ENCODE measurements around the gene PGAM5. TPM values are rescaled to one million over a fixed set of nuclear protein-coding genes. Genes with fewer than 3 reads are reported as not detected.

Gene PGAM5
- total RNA-seq, 1 experiment from 2014 or later: 112 TPM

DNA sequence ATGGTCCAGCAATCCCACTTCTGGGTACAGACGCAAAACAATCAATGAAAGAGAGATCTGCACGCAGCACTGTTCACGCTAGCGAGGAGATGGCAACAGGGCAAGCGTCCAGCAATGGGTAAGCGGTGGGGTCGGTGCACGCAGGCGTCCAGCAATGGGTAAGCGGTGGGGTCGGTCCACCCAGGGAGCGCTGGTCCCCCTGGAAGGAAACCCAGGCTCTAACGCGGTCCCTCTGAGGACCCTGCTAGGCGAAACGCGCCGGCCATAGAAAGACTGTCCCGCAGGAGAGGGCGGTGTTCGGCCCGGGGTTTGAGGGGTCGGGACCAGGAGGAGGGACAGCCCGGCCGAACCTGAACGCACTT, 618 bp upstream of the PGAM5 start:
- Histone ChIP-seq H3T11ph (ENCODE audit: low read length) (no peak overlapping the region), H3K18ac (ENCODE audit: insufficient read length, low read depth, low read length) (no peak overlapping the region), H3K79me1 (ENCODE audit: insufficient read depth, low read depth, low read length, poor library complexity, severe bottlenecking) (peaks cover 6% of the 10 kb centered on the region), H3K27ac (ENCODE audit: insufficient read length, low read depth, low read length) (no peak overlapping the region), H2BK20ac (ENCODE audit: low read depth, low read length, poor library complexity, severe bottlenecking) (no peak overlapping the region), H3K4me1 (ENCODE audit: insufficient read depth, low read length) (no peaks in the 10 kb centered on the region), H2BK12ac (ENCODE audit: insufficient read length, low read depth, low read length) (no peak overlapping the region), H3K23ac (ENCODE audit: insufficient read length, low read depth, low read length) (no peak overlapping the region), H3K27me3 (ENCODE audit: insufficient read depth, low read length) (peaks cover 3% of the 10 kb centered on the region; the same call in 1 of the 2 replicates), H4K5ac (ENCODE audit: insufficient read length, low read depth, low read length) (no peak overlapping the region), H2AK5ac (ENCODE audit: insufficient read length, low read length) (no peak overlapping the region), H3K79me2 (ENCODE audit: insufficient read depth, low read length) (peaks cover 15% of the 10 kb centered on the region; the same call in 1 of the 2 replicates), H2AFZ (ENCODE audit: low read length) (no peak overlapping the region), H4K8ac (replicated peaks; ENCODE audit: insufficient read length, low read depth, low read length) (no peak overlapping the region), H3K4me2 (ENCODE audit: insufficient read depth, insufficient read length, low read length) (peak overlapping the region; percentile 49), H2BK5ac (ENCODE audit: insufficient read length, low read length) (no peak overlapping the region), H3K56ac (ENCODE audit: insufficient read length, low read depth, low read length) (no peak overlapping the region), H3K9ac (ENCODE audit: extremely low read depth, insufficient read length, low read length) (peak overlapping the region; percentile 18), H3K23me2 (ENCODE audit: insufficient read length, low read depth, low read length, poor library complexity, severe bottlenecking) (peaks cover 10% of the 10 kb centered on the region), H4K91ac (ENCODE audit: insufficient read length, low read depth, low read length) (no peak overlapping the region), H3K9me3 (ENCODE audit: control insufficient read depth, low read depth, low read length) (peaks cover 4% of the 10 kb centered on the region), H3K4ac (ENCODE audit: low read depth, low read length) (no peak overlapping the region), H4K20me1 (ENCODE audit: control insufficient read depth, insufficient read depth, insufficient read length) (no peaks in the 10 kb centered on the region), H2BK120ac (ENCODE audit: low read depth, low read length, poor library complexity, severe bottlenecking) (no peak overlapping the region), H2BK15ac (ENCODE audit: low read depth, low read length) (no peak overlapping the region), H3K14ac (ENCODE audit: insufficient read depth, low read length) (no peak overlapping the region)
- peaks cover 6 to 13% of the 10 kb centered on the region in 2 experiments for H3K4me1 Mint-ChIP-seq
- peak overlapping the region; percentile 88 to 90 for H3K4me3 Mint-ChIP-seq
- WGBS (ENCODE audit: extremely low coverage, insufficient read length, low lambda C conversion rate): no CpG with 5 or more reads among the region's 26 CpGs
- H3K9me3 Mint-ChIP-seq: peaks cover 0 to 12% of the 10 kb centered on the region in 2 experiments; a peak in 2 of 5 replicates
- H3K36me3 Mint-ChIP-seq (ENCODE audit: insufficient read depth in 1 of 3, low read depth in 3 of 3): peaks cover 8 to 32% (median 30%) of the 10 kb centered on the region in 3 experiments; a peak in 6 of 7 replicates
- H3K27ac Mint-ChIP-seq: peak overlapping the region in 2 of 3 experiments; percentile 7 to 91; a peak in 6 of 7 replicates
- TF ChIP-seq, protein P1, sequence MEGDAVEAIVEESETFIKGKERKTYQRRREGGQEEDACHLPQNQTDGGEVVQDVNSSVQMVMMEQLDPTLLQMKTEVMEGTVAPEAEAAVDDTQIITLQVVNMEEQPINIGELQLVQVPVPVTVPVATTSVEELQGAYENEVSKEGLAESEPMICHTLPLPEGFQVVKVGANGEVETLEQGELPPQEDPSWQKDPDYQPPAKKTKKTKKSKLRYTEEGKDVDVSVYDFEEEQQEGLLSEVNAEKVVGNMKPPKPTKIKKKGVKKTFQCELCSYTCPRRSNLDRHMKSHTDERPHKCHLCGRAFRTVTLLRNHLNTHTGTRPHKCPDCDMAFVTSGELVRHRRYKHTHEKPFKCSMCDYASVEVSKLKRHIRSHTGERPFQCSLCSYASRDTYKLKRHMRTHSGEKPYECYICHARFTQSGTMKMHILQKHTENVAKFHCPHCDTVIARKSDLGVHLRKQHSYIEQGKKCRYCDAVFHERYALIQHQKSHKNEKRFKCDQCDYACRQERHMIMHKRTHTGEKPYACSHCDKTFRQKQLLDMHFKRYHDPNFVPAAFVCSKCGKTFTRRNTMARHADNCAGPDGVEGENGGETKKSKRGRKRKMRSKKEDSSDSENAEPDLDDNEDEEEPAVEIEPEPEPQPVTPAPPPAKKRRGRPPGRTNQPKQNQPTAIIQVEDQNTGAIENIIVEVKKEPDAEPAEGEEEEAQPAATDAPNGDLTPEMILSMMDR (conservative IDR thresholded peaks at IDR 0.05): no peak
- H3K27me3 Mint-ChIP-seq (ENCODE audit: low read depth): no peaks in the 10 kb centered on the region
- DNase-seq: no peak

Data from H9 (cell line).